GM12878 (cell line): ENCODE results near the gene TLE7. TPM values are rescaled to one million over a fixed set of nuclear protein-coding genes. Genes with fewer than 3 reads are reported as not detected.

Experiments
- ATAC-seq: fragments of 200-7000 bp; cut with Tn5 transposase; 3 replicates; pipeline ENCODE4 v1.9.1; 2020; ENCODE audit warnings: mild to moderate bottlenecking, moderate library complexity
- BruUV-seq: library from RNA; stranded (reverse); fragments of 400-500 nt; replicated peaks from 2 replicates; lab custom pipeline; 2021; lab: Mats Ljungman, UMichigan
- CTCF ChIA-PET: fragments of 300-600 bp; sonication (Branson Sonifier 250); formaldehyde crosslinking; extraction: SDS; loops from one replicate; lab custom pipeline; 2021; ENCODE audit warnings: inconsistent platforms; lab: Yijun Ruan, JAX
- POLR2A ChIA-PET: fragments of 350-600 bp; formaldehyde crosslinking; extraction: SDS; loops from one replicate; lab custom pipeline; 2021; ENCODE audit warnings: inconsistent platforms; lab: Charles Lee
- RAD21 ChIA-PET: fragments of 300-600 bp; sonication (Branson Sonifier 250); formaldehyde crosslinking; loops from one replicate; lab custom pipeline; 2023; ENCODE audit warnings: antibody characterized with exemption; ENCODE audit not compliant: unreplicated experiment; lab: Charles Lee
- SMC1A ChIA-PET: fragments of 300-600 bp; sonication (Branson Sonifier 250); formaldehyde crosslinking; loops from one replicate; lab custom pipeline; 2023; ENCODE audit not compliant: unreplicated experiment, uncharacterized antibody; lab: Charles Lee
- DNase-seq: peaks from one replicate; pipeline ENCODE4 v3.0.0-alpha.2; 2011; ENCODE audit warnings: low read depth, low spot score
- FAIRE-seq: peaks from 3 replicates; lab custom pipeline; 2011; peaks lifted over from hg19 to GRCh38; lab: Jason Lieb, UNC
- H2AFZ ChIP-seq: 2 replicates; pipeline ENCODE4 v1.6.0; 2011; ENCODE audit warnings: low read depth, low read length, control low read depth; ENCODE audit not compliant: control insufficient read depth
- H3K27ac ChIP-seq: 2 replicates; pipeline ENCODE4 v1.5.1; 2011; ENCODE audit warnings: control low read depth; ENCODE audit not compliant: control insufficient read depth, insufficient read depth
- H3K27me3 ChIP-seq, 2 experiments: replicated peaks in 1 of 2; 2 replicates each; pipeline versions ENCODE4 v1.6.0 to v1.6.1; 2011; ENCODE audit warnings: low read length in 1 of 2; ENCODE audit not compliant: control insufficient read depth in 2 of 2, insufficient read depth in 2 of 2
- H3K36me3 ChIP-seq, 2 experiments: 2 replicates each; pipeline ENCODE4 v1.5.1; 2011; ENCODE audit warnings: low read length in 1 of 2; ENCODE audit not compliant: control insufficient read depth in 2 of 2, insufficient read depth in 2 of 2
- H3K4me1 ChIP-seq: 2 replicates; pipeline ENCODE4 v1.6.1; 2011; ENCODE audit warnings: mild to moderate bottlenecking, low read length, moderate library complexity, mixed read lengths; ENCODE audit not compliant: control insufficient read depth, insufficient read depth
- H3K4me2 ChIP-seq: 2 replicates; pipeline ENCODE4 v1.6.0; 2011; ENCODE audit warnings: control low read depth; ENCODE audit not compliant: control insufficient read depth, insufficient read depth
- H3K4me3 ChIP-seq: fragments of 200-600 bp; sonication (generic); 2 replicates; pipeline ENCODE4 v1.5.1; 2016
- H3K79me2 ChIP-seq: 2 replicates; pipeline ENCODE4 v1.6.0; 2011; ENCODE audit warnings: low read length; ENCODE audit not compliant: control insufficient read depth, insufficient read depth
- H3K9ac ChIP-seq: 2 replicates; pipeline ENCODE4 v1.8.0; 2011; ENCODE audit warnings: low read length, control low read depth, mixed read lengths; ENCODE audit not compliant: control insufficient read depth, insufficient read depth
- H3K9me3 ChIP-seq: replicated peaks from 3 replicates; pipeline ENCODE4 v1.5.1; 2011; ENCODE audit warnings: mild to moderate bottlenecking, low read length; ENCODE audit not compliant: control insufficient read depth, insufficient read depth
- H4K20me1 ChIP-seq: 2 replicates; pipeline ENCODE4 v1.6.0; 2011; ENCODE audit not compliant: control insufficient read depth, insufficient read depth
- ATF7 ChIP-seq: fragments of 450-650 bp; IDR thresholded peaks from 2 replicates; pipeline ENCODE4 v1.6.1; 2016; ENCODE audit warnings: low read depth, mild to moderate bottlenecking
- BRCA1 ChIP-seq: IDR thresholded peaks from 2 replicates; pipeline ENCODE4 v1.6.1; 2011; ENCODE audit warnings: low read depth, low read length, improper control_type of control experiment
- ESRRA ChIP-seq: IDR thresholded peaks from 2 replicates; pipeline ENCODE4 v1.6.1; 2012; ENCODE audit warnings: mild to moderate bottlenecking, low read length, improper control_type of control experiment
- HDGF ChIP-seq: fragments of 450-650 bp; IDR thresholded peaks from 2 replicates; pipeline ENCODE4 v1.6.1; 2016; ENCODE audit warnings: antibody characterized with exemption
- IKZF2 ChIP-seq, 2 experiments: fragments of 450-650 bp; IDR thresholded peaks; 2 replicates each; pipeline ENCODE4 v1.6.1; 2017; ENCODE audit warnings: mild to moderate bottlenecking in 2 of 2, moderate library complexity in 2 of 2
- JUND ChIP-seq: IDR thresholded peaks from 2 replicates; pipeline ENCODE4 v1.6.1; 2012; ENCODE audit warnings: low read depth, mild to moderate bottlenecking, low read length, improper control_type of control experiment, moderate library complexity
- RAD21 ChIP-seq: IDR thresholded peaks from 2 replicates; pipeline ENCODE4 v1.6.1; 2011; ENCODE audit warnings: mild to moderate bottlenecking, low read depth, low read length, moderate library complexity; ENCODE audit not compliant: insufficient read depth
- RB1 ChIP-seq: fragments of 450-650 bp; formaldehyde crosslinking; IDR thresholded peaks from 2 replicates; pipeline ENCODE4 v1.6.1; 2017; ENCODE audit warnings: mild to moderate bottlenecking, borderline replicate concordance
- TARDBP ChIP-seq: IDR thresholded peaks from 2 replicates; pipeline ENCODE4 v1.6.1; 2016; ENCODE audit warnings: borderline replicate concordance
- TCF3 ChIP-seq: IDR thresholded peaks from 2 replicates; pipeline ENCODE4 v1.6.1; 2012; ENCODE audit warnings: low read depth, mild to moderate bottlenecking, low read length, borderline replicate concordance; ENCODE audit not compliant: insufficient read depth
- WRNIP1 ChIP-seq: IDR thresholded peaks from 2 replicates; pipeline ENCODE4 v1.6.1; 2011; ENCODE audit warnings: low read depth, low read length, improper control_type of control experiment, borderline replicate concordance
- YY1 ChIP-seq: IDR thresholded peaks from 2 replicates; pipeline ENCODE4 v1.6.1; 2011; ENCODE audit warnings: low read depth, mild to moderate bottlenecking, low read length
- ZNF622 ChIP-seq: fragments of 450-650 bp; IDR thresholded peaks from 2 replicates; pipeline ENCODE4 v1.6.1; 2017; ENCODE audit warnings: mild to moderate bottlenecking, inconsistent platforms
- ZZZ3 ChIP-seq: IDR thresholded peaks from 2 replicates; pipeline ENCODE4 v1.6.1; 2011; ENCODE audit warnings: low read depth; ENCODE audit not compliant: control insufficient read depth, insufficient read length
- WGBS: methylation state at CpG from one replicate; pipeline ENCODE4 v1.1.6; 2016; ENCODE audit warnings: low lambda C conversion rate; ENCODE audit not compliant: insufficient replicate concordance, insufficient coverage; ENCODE audit errors: missing lambda C conversion rate; 5-methylcytosine and 5-hydroxymethylcytosine counted together
- in situ Hi-C: fragments of 300-500 bp; cut with MboI; formaldehyde crosslinking; loops from 9 replicates; pipeline ENCODE4 v1.14.3; 2018; ENCODE audit warnings: mixed read lengths
- intact Hi-C: fragments of 100-400 bp; cut with micrococcal nuclease; formaldehyde crosslinking; loops from one replicate; pipeline ENCODE4 v1.14.2; 2022; ENCODE audit not compliant: unreplicated experiment
- polyA plus RNA-seq, 11 experiments: library from polyadenylated mRNA; depleted of rRNA in 4 of 11; unstranded in 6 of 11; stranded (reverse) in 5 of 11; fragments of >200 nt; fragmentation: Nextera tagmentation in 4 of 11; fragmentation: Illumina TruSeq in 1 of 11; extraction: Ambion mirVana in 4 of 11; extraction: Trizol in 1 of 11; gene quantifications; 1 replicate in 1 of 11; 2 replicates in 10 of 11; pipeline versions ENCODE4 v1.2.1 to v1.2.3, GENCODE V29; 2011 to 2016; ENCODE audit warnings: inconsistent platforms in 2 of 11, missing spikeins in 2 of 11, low read depth in 1 of 11
- total RNA-seq, 4 experiments: library from RNA; depleted of rRNA in 3 of 4; stranded (reverse); fragments of >200 nt in 3 of 4; fragmentation: Illumina TruSeq in 1 of 4; extraction: Trizol in 1 of 4; gene quantifications; 2 replicates each; pipeline versions ENCODE4 v1.2.1 to v1.2.3, GENCODE V29; 2013 to 2021
- TF ChIP-seq, protein P1 (sequence below): IDR thresholded peaks from 2 replicates; pipeline ENCODE4 v1.6.1; 2012; ENCODE audit warnings: low read depth, low read length, improper control_type of control experiment
- TF ChIP-seq, protein P2 (sequence below): fragments of 450-650 bp; IDR thresholded peaks from 2 replicates; pipeline ENCODE4 v1.6.1; 2016; ENCODE audit warnings: mild to moderate bottlenecking
- TF ChIP-seq, protein P3 (sequence below): IDR thresholded peaks from 2 replicates; pipeline ENCODE4 v1.6.1; 2012; ENCODE audit warnings: low read depth, low read length, improper control_type of control experiment
- TF ChIP-seq, protein P4 (sequence below): fragments of 450-650 bp; formaldehyde crosslinking; IDR thresholded peaks from 2 replicates; pipeline ENCODE4 v1.4.0; 2022; ENCODE audit warnings: mild to moderate bottlenecking, moderate library complexity

Gene TLE7
- total and polyA plus RNA-seq, 10 of the 15 experiments (the other 5 are each of a cell fraction or from before 2014, with no cell fraction given), result not detected

DNA sequence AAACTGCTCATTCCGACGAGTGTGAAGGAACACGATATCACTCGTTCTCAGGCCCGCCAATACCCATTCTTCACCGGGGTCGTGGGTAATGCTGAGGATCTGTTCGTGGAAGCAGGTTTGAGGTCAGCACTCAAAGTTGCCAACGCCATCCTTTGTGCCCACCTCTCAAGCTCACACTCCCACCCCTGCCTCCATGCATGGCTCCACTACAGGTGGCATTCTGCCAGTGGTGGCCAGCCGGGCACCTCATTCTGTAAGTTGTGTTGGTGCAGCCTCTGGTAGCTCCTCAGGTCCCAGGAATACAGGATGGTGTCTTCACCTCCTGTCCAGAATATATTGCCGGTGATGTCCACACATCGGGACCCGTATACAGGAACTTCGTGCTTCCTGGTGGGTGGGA lies 10.7 kb downstream of the TLE7 start (continued):
- TF ChIP-seq TARDBP (no peak), TCF3 (no peak), JUND (no peak), IKZF2 (IDR thresholded peaks at IDR 0.05) (no peak)
- TF ChIP-seq, protein P1, sequence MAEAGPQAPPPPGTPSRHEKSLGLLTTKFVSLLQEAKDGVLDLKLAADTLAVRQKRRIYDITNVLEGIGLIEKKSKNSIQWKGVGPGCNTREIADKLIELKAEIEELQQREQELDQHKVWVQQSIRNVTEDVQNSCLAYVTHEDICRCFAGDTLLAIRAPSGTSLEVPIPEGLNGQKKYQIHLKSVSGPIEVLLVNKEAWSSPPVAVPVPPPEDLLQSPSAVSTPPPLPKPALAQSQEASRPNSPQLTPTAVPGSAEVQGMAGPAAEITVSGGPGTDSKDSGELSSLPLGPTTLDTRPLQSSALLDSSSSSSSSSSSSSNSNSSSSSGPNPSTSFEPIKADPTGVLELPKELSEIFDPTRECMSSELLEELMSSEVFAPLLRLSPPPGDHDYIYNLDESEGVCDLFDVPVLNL, result no peak
- TF ChIP-seq, all 136 proteins: peak for 0

DNA sequence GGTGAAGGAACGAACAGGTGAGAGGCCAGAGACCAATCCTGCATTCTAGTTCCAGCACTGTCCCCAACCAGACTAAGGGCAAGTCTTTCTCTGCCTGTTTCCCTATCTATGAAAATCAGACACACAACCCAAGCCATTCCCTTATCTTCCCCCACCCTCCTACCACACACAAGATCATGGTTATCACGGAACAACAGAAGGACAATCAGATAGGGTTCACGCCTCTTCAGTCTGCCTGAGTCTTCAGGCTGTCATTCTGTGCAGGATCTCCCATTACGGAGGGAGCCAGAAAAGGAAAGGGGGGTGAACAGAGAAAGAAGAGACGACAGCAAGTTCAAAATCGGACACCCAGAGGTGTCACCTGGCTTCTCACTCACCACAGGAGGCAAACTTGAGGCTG lies 11.1 kb downstream of the TLE7 start:
- BruUV-seq, result no TSS peak
- H3K4me3 ChIP-seq, result no peak overlapping the region
- no peaks in the 10 kb centered on the region; a peak in 1 of 4 replicates for H3K27me3 ChIP-seq
- 29% methylated on average over 6 of the region's 6 CpGs for WGBS
- H3K36me3 ChIP-seq, result no peaks in the 10 kb centered on the region
- H3K9ac ChIP-seq, result no peak overlapping the region
- no peaks in the 10 kb centered on the region for H3K9me3 ChIP-seq
- peaks cover 3% of the 10 kb centered on the region; the same call in 1 of the 2 replicates for H4K20me1 ChIP-seq
- H3K79me2 ChIP-seq, result no peaks in the 10 kb centered on the region
- no peaks in the 10 kb centered on the region for H3K4me1 ChIP-seq
- ChIA-PET CTCF (no interaction called here), SMC1A (interaction anchor here (2.0 kb wide), 1 partner anchor 18 kb away, joined by 8 read pairs; no protein-coding TSS in a partner anchor), POLR2A (interaction anchor here (0.6 kb wide), 1 partner anchor 101 kb away, joined by 4 read pairs; no protein-coding TSS in a partner anchor), RAD21 (no interaction called here)
- H2AFZ ChIP-seq, result no peak overlapping the region
- DNase-seq (no peak), ATAC-seq (no peak), FAIRE-seq (no peak)
- no peak overlapping the region for H3K4me2 ChIP-seq
- in situ Hi-C loops, result no loop called here
- intact Hi-C loops, result no loop called here
- H3K27ac ChIP-seq, result no peak overlapping the region
- TF ChIP-seq RAD21 (no peak), ZNF622 (no peak), WRNIP1 (no peak), RB1 (no peak), ATF7 (no peak), HDGF (no peak), YY1 (no peak), ZZZ3 (no peak), BRCA1 (no peak), ESRRA (no peak)
- TF ChIP-seq, protein P2, sequence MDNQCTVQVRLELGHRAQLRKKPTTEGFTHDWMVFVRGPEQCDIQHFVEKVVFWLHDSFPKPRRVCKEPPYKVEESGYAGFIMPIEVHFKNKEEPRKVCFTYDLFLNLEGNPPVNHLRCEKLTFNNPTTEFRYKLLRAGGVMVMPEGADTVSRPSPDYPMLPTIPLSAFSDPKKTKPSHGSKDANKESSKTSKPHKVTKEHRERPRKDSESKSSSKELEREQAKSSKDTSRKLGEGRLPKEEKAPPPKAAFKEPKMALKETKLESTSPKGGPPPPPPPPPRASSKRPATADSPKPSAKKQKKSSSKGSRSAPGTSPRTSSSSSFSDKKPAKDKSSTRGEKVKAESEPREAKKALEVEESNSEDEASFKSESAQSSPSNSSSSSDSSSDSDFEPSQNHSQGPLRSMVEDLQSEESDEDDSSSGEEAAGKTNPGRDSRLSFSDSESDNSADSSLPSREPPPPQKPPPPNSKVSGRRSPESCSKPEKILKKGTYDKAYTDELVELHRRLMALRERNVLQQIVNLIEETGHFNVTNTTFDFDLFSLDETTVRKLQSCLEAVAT, result no peak
- TF ChIP-seq, protein P3, sequence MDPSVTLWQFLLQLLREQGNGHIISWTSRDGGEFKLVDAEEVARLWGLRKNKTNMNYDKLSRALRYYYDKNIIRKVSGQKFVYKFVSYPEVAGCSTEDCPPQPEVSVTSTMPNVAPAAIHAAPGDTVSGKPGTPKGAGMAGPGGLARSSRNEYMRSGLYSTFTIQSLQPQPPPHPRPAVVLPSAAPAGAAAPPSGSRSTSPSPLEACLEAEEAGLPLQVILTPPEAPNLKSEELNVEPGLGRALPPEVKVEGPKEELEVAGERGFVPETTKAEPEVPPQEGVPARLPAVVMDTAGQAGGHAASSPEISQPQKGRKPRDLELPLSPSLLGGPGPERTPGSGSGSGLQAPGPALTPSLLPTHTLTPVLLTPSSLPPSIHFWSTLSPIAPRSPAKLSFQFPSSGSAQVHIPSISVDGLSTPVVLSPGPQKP, result no peak
- TF ChIP-seq, protein P4, sequence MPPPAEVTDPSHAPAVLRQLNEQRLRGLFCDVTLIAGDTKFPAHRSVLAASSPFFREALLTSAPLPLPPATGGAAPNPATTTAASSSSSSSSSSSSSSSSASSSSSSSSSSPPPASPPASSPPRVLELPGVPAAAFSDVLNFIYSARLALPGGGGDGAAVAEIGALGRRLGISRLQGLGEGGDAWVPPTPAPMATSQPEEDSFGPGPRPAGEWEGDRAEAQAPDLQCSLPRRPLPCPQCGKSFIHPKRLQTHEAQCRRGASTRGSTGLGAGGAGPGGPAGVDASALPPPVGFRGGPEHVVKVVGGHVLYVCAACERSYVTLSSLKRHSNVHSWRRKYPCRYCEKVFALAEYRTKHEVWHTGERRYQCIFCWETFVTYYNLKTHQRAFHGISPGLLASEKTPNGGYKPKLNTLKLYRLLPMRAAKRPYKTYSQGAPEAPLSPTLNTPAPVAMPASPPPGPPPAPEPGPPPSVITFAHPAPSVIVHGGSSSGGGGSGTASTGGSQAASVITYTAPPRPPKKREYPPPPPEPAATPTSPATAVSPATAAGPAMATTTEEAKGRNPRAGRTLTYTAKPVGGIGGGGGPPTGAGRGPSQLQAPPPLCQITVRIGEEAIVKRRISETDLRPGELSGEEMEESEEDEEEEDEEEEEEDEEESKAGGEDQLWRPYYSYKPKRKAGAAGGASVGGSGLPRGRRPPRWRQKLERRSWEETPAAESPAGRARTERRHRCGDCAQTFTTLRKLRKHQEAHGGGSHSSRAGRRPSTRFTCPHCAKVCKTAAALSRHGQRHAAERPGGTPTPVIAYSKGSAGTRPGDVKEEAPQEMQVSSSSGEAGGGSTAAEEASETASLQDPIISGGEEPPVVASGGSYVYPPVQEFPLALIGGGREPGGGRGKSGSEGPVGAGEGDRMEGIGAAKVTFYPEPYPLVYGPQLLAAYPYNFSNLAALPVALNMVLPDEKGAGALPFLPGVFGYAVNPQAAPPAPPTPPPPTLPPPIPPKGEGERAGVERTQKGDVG (CRISPR knock-in tag), result no peak
